H9 (cell line): ENCODE results near the gene ECHDC3. TPM values are rescaled to one million over a fixed set of nuclear protein-coding genes. Genes with fewer than 3 reads are reported as not detected.

Experiments
- DNase-seq: peaks from one replicate; pipeline ENCODE4 v3.0.0-alpha.2; 2017
- H2AFZ ChIP-seq: one replicate; pipeline ENCODE4 v1.6.1; 2013; ENCODE audit warnings: mild to moderate bottlenecking, low read length, control low read depth, moderate library complexity
- H2AK5ac ChIP-seq: 2 replicates; pipeline ENCODE4 v1.6.1; 2013; ENCODE audit warnings: low read length, control low read depth, mixed read lengths; ENCODE audit not compliant: insufficient read length
- H2BK120ac ChIP-seq: one replicate; pipeline ENCODE4 v1.6.1; 2013; ENCODE audit warnings: low read depth, mild to moderate bottlenecking, low read length, control low read depth, inconsistent platforms; ENCODE audit not compliant: poor library complexity, severe bottlenecking
- H2BK12ac ChIP-seq: 2 replicates; pipeline ENCODE4 v1.6.1; 2013; ENCODE audit warnings: low read length, control low read depth, mixed read lengths, low read depth; ENCODE audit not compliant: insufficient read length
- H2BK15ac ChIP-seq: 2 replicates; pipeline ENCODE4 v1.6.1; 2013; ENCODE audit warnings: low read depth, low read length, control low read depth
- H2BK20ac ChIP-seq: one replicate; pipeline ENCODE4 v1.6.1; 2013; ENCODE audit warnings: low read depth, mild to moderate bottlenecking, low read length, control low read depth, inconsistent platforms; ENCODE audit not compliant: poor library complexity, severe bottlenecking
- H2BK5ac ChIP-seq: 2 replicates; pipeline ENCODE4 v1.6.1; 2013; ENCODE audit warnings: low read length, control low read depth, mixed read lengths; ENCODE audit not compliant: insufficient read length
- H3K14ac ChIP-seq: 2 replicates; pipeline ENCODE4 v1.6.1; 2013; ENCODE audit warnings: low read length, control low read depth; ENCODE audit not compliant: insufficient read depth
- H3K18ac ChIP-seq: 2 replicates; pipeline ENCODE4 v1.6.1; 2013; ENCODE audit warnings: low read depth, mild to moderate bottlenecking, mixed read lengths, low read length, control low read depth; ENCODE audit not compliant: insufficient read length
- H3K23ac ChIP-seq: 2 replicates; pipeline ENCODE4 v1.6.1; 2013; ENCODE audit warnings: low read length, control low read depth, mixed read lengths, low read depth; ENCODE audit not compliant: insufficient read length
- H3K23me2 ChIP-seq: 2 replicates; pipeline ENCODE4 v1.6.1; 2013; ENCODE audit warnings: low read depth, mild to moderate bottlenecking, mixed read lengths, low read length, control low read depth; ENCODE audit not compliant: insufficient read length, poor library complexity, severe bottlenecking
- H3K27ac ChIP-seq: 2 replicates; pipeline ENCODE4 v1.5.1; 2013; ENCODE audit warnings: low read length, control low read depth, mixed read lengths, low read depth; ENCODE audit not compliant: insufficient read length
- H3K27me3 ChIP-seq: 2 replicates; pipeline ENCODE4 v1.6.1; 2013; ENCODE audit warnings: low read length, control low read depth, inconsistent platforms; ENCODE audit not compliant: insufficient read depth
- H3K4ac ChIP-seq: 2 replicates; pipeline ENCODE4 v1.6.1; 2013; ENCODE audit warnings: low read depth, mild to moderate bottlenecking, control low read depth, inconsistent platforms, low read length, moderate library complexity
- H3K4me1 ChIP-seq: 2 replicates; pipeline ENCODE4 v1.6.1; 2013; ENCODE audit warnings: low read length, control low read depth, inconsistent platforms; ENCODE audit not compliant: insufficient read depth
- H3K4me2 ChIP-seq: 2 replicates; pipeline ENCODE4 v1.6.1; 2013; ENCODE audit warnings: low read length, control low read depth, mixed read lengths; ENCODE audit not compliant: insufficient read length, insufficient read depth
- H3K56ac ChIP-seq: 2 replicates; pipeline ENCODE4 v1.6.1; 2013; ENCODE audit warnings: low read depth, mild to moderate bottlenecking, mixed read lengths, low read length, control low read depth; ENCODE audit not compliant: insufficient read length
- H3K79me1 ChIP-seq: 2 replicates; pipeline ENCODE4 v1.6.1; 2013; ENCODE audit warnings: low read depth, mild to moderate bottlenecking, moderate library complexity, low read length, control low read depth, inconsistent platforms; ENCODE audit not compliant: insufficient read depth, poor library complexity, severe bottlenecking
- H3K79me2 ChIP-seq: 2 replicates; pipeline ENCODE4 v1.6.1; 2013; ENCODE audit warnings: low read length, control low read depth, inconsistent platforms; ENCODE audit not compliant: insufficient read depth
- H3K9ac ChIP-seq: 2 replicates; pipeline ENCODE4 v1.6.1; 2013; ENCODE audit warnings: low read length, control low read depth, mixed read lengths; ENCODE audit not compliant: insufficient read length; ENCODE audit errors: extremely low read depth
- H3K9me3 ChIP-seq: one replicate; pipeline ENCODE4 v1.6.1; 2013; ENCODE audit warnings: low read depth, low read length, inconsistent platforms; ENCODE audit not compliant: control insufficient read depth
- H3T11ph ChIP-seq: one replicate; pipeline ENCODE4 v1.6.1; 2013; ENCODE audit warnings: mild to moderate bottlenecking, low read length, control low read depth, inconsistent platforms
- H4K20me1 ChIP-seq: one replicate; pipeline ENCODE4 v1.6.1; 2013; ENCODE audit not compliant: control insufficient read depth, insufficient read length, insufficient read depth
- H4K5ac ChIP-seq: 2 replicates; pipeline ENCODE4 v1.6.1; 2013; ENCODE audit warnings: low read depth, mild to moderate bottlenecking, mixed read lengths, low read length, control low read depth; ENCODE audit not compliant: insufficient read length
- H4K8ac ChIP-seq: replicated peaks from 2 replicates; pipeline ENCODE4 v1.6.1; 2013; ENCODE audit warnings: low read length, control low read depth, mixed read lengths, low read depth; ENCODE audit not compliant: insufficient read length
- H4K91ac ChIP-seq: 2 replicates; pipeline ENCODE4 v1.6.1; 2013; ENCODE audit warnings: low read depth, mild to moderate bottlenecking, moderate library complexity, mixed read lengths, low read length, control low read depth; ENCODE audit not compliant: insufficient read length
- H3K27ac Mint-ChIP-seq, 3 experiments: 2 replicates in 2 of 3; 3 replicates in 1 of 3; pipeline ENCODE4 v1.8.0; 2020 to 2021; ENCODE audit warnings: mixed read lengths in 3 of 3, mild to moderate bottlenecking in 1 of 3, moderate library complexity in 1 of 3
- H3K27me3 Mint-ChIP-seq: 2 replicates; pipeline ENCODE4 v1.8.0; 2021; ENCODE audit warnings: low read depth, mild to moderate bottlenecking, moderate library complexity, mixed read lengths
- H3K36me3 Mint-ChIP-seq, 3 experiments: 2 replicates in 2 of 3; 3 replicates in 1 of 3; pipeline ENCODE4 v1.8.0; 2020 to 2021; ENCODE audit warnings: low read depth in 3 of 3, mixed read lengths in 3 of 3; ENCODE audit not compliant: insufficient read depth in 1 of 3
- H3K4me1 Mint-ChIP-seq, 2 experiments: 2 replicates each; pipeline ENCODE4 v1.8.0; 2020; ENCODE audit warnings: mixed read lengths in 2 of 2
- H3K4me3 Mint-ChIP-seq, 2 experiments: 2 replicates in 1 of 2; 3 replicates in 1 of 2; pipeline ENCODE4 v1.8.0; 2020 to 2021; ENCODE audit warnings: mild to moderate bottlenecking in 2 of 2, mixed read lengths in 2 of 2, moderate library complexity in 1 of 2
- H3K9me3 Mint-ChIP-seq, 2 experiments: 2 replicates in 1 of 2; 3 replicates in 1 of 2; pipeline ENCODE4 v1.8.0; 2020; ENCODE audit warnings: mild to moderate bottlenecking in 2 of 2, mixed read lengths in 2 of 2, moderate library complexity in 1 of 2
- CTCF ChIP-seq: fragments of 200-600 bp; sonication (generic); conservative IDR thresholded peaks from 3 replicates; pipeline ENCODE4 v1.8.0; 2021; ENCODE audit warnings: antibody characterized with exemption, mild to moderate bottlenecking
- WGBS: extraction: QIAGEN DNeasy Blood & Tissue Kit; methylation state at CpG from one replicate; pipeline ENCODE4 v1.1.7; 2013; ENCODE audit warnings: missing lambda C conversion rate, low lambda C conversion rate, mixed read lengths; ENCODE audit not compliant: insufficient read length; ENCODE audit errors: extremely low coverage; 5-methylcytosine and 5-hydroxymethylcytosine counted together
- total RNA-seq: library from RNA; stranded (reverse); gene quantifications from 2 replicates; pipeline ENCODE4 v1.2.1, GENCODE V29; 2021

ECHDC3 gene
- total RNA-seq, 1 experiment from 2014 or later, result 9.3 TPM

GRCh38 chr10:11745045-11745444 lies 2.9 kb downstream of the ECHDC3 start:
- no peak overlapping the region for H4K8ac ChIP-seq
- no peaks in the 10 kb centered on the region for H3K4me1 ChIP-seq
- H3K27me3 Mint-ChIP-seq, result peaks cover 13% of the 10 kb centered on the region
- no peak overlapping the region for H3K9ac ChIP-seq
- H3K4me1 Mint-ChIP-seq, result peaks cover 3 to 4% of the 10 kb centered on the region in 2 experiments; a peak in 3 of 4 replicates
- no peak overlapping the region for H3K4ac ChIP-seq
- no peak overlapping the region for H2BK120ac ChIP-seq
- peaks cover 4 to 18% (median 5%) of the 10 kb centered on the region in 3 experiments for H3K36me3 Mint-ChIP-seq
- no peaks in the 10 kb centered on the region for H3K27me3 ChIP-seq
- peaks cover 3 to 6% of the 10 kb centered on the region in 2 experiments; a peak in 4 of 5 replicates for H3K9me3 Mint-ChIP-seq
- WGBS, result no CpG with 5 or more reads among the region's 6 CpGs
- no peaks in the 10 kb centered on the region for H3K79me1 ChIP-seq
- no peak overlapping the region for H2AK5ac ChIP-seq
- H4K5ac ChIP-seq, result no peak overlapping the region
- no peak overlapping the region; a peak in 1 of 7 replicates for H3K27ac Mint-ChIP-seq
- no peak overlapping the region for H3K14ac ChIP-seq
- no peak overlapping the region for H2BK12ac ChIP-seq
- H3K9me3 ChIP-seq, result no peaks in the 10 kb centered on the region
- no peak overlapping the region for H2AFZ ChIP-seq
- H2BK20ac ChIP-seq, result no peak overlapping the region
- H3K27ac ChIP-seq, result no peak overlapping the region
- H4K91ac ChIP-seq, result no peak overlapping the region
- no peaks in the 10 kb centered on the region for H4K20me1 ChIP-seq
- no peak overlapping the region for H2BK5ac ChIP-seq
- H3K23me2 ChIP-seq, result peaks cover 5% of the 10 kb centered on the region
- no peak overlapping the region for H3K18ac ChIP-seq
- H3K4me2 ChIP-seq, result no peak overlapping the region
- no peak overlapping the region for H2BK15ac ChIP-seq
- H3K23ac ChIP-seq, result no peak overlapping the region
- TF ChIP-seq CTCF, result no peak
- DNase-seq, result no peak
- no peaks in the 10 kb centered on the region for H3K79me2 ChIP-seq
- H3K56ac ChIP-seq, result no peak overlapping the region
- no peak overlapping the region for H3T11ph ChIP-seq
- no peak overlapping the region for H3K4me3 Mint-ChIP-seq
